Caki2 (cell line): ENCODE data around the gene RAB26. TPM values are rescaled to one million over a fixed set of nuclear protein-coding genes. Genes with fewer than 3 reads are reported as not detected.
"Not testable (repeated sequence)": the region's sequence is repeated elsewhere in the genome, so short reads cannot be mapped to it uniquely, and the experiment has no call there.

Experiments
- DNase-seq: peaks from one replicate; pipeline ENCODE4 v3.0.0-alpha.2; 2015; ENCODE audit warnings: low read depth
- in situ Hi-C: cut with HindIII; loops from 2 replicates; pipeline ENCODE4 v1.10.0; 2016; ENCODE audit warnings: low sequenced_read_pairs, low pct_unique_long_range_greater_than_20kb, mixed read lengths
- total RNA-seq: library from RNA; depleted of rRNA; stranded (reverse); fragments of >200 nt; shearing (Covaris generic); gene quantifications from 2 replicates; pipeline ENCODE4 v1.2.3, GENCODE V29; 2014; ENCODE audit warnings: low replicate concordance

Gene RAB26
- total RNA-seq, 1 experiment from 2014 or later, result 9.5 TPM

GRCh38 chr16:2129251-2129650 lies 19.2 kb upstream of the RAB26 start:
- in situ Hi-C loops, result not testable (repeated sequence)
- DNase-seq, result peak; percentile 61

- in situ Hi-C loops, DNase-seq: not testable (repeated sequence)
These were observed 18.5 kb upstream of the RAB26 start for GRCh38 chr16:2129890-2130447.

- in situ Hi-C loops, DNase-seq: not testable (repeated sequence)
These were observed 14.6 kb upstream of the RAB26 start for GRCh38 chr16:2133797-2134196.

- in situ Hi-C loops, DNase-seq: not testable (repeated sequence)
These were observed 13.4 kb upstream of the RAB26 start for GRCh38 chr16:2135071-2135470.

- in situ Hi-C loops, result not testable (repeated sequence)
- peak; percentile 98 for DNase-seq
These were observed 12.5 kb upstream of the RAB26 start, which contains the start of gene PKD1 for GRCh38 chr16:2135770-2136490. Gene PKD1 (minus strand): TSS chr16:2135898. CDS start chr16:2135689, 209 bp downstream.

GRCh38 chr16:2142942-2143877 lies 5.2 kb upstream of the RAB26 start:
- in situ Hi-C loops, result no loop called here
- DNase-seq, result no peak

GRCh38 chr16:2143878-2144485 lies 4.4 kb upstream of the RAB26 start:
- DNase-seq, result no peak
- in situ Hi-C loops, result no loop called here

GRCh38 chr16:2145843-2146242 lies 2.6 kb upstream of the RAB26 start:
- no peak for DNase-seq
- in situ Hi-C loops, result no loop called here

GRCh38 chr16:2147378-2147777 lies 1.0 kb upstream of the RAB26 start:
- no peak for DNase-seq
- in situ Hi-C loops, result no loop called here

GRCh38 chr16:2148714-2149629 lies 547 bp downstream of the RAB26 start:
- DNase-seq, result peak; percentile 56
- in situ Hi-C loops, result no loop called here

- no peak for DNase-seq
- in situ Hi-C loops, result no loop called here
These were observed 1.4 kb downstream of the RAB26 start for GRCh38 chr16:2149630-2150417.

GRCh38 chr16:2150418-2151187 lies 2.2 kb downstream of the RAB26 start:
- DNase-seq, result no peak
- in situ Hi-C loops, result no loop called here

- in situ Hi-C loops, result no loop called here
- DNase-seq, result no peak
These were observed 3.0 kb downstream of the RAB26 start for GRCh38 chr16:2151188-2152091.

- in situ Hi-C loops, result no loop called here
These were observed 4.5 kb downstream of the RAB26 start for GRCh38 chr16:2152695-2153506.

More at GRCh38 chr16:2152695-2153506, 4.5 kb downstream of the RAB26 start:
- no peak for DNase-seq
